Calu3 (cell line): ENCODE measurements around the gene PKHD1. TPM values are rescaled to one million over a fixed set of nuclear protein-coding genes. Genes with fewer than 3 reads are reported as not detected.

Experiments used
- BruUV-seq: library from RNA; stranded (reverse); fragments of 400-500 nt; replicated peaks from 2 replicates; lab custom pipeline; 2021; lab: Mats Ljungman, UMichigan
- CTCF ChIA-PET: fragments of 300-600 bp; sonication (Branson Sonifier 250); formaldehyde crosslinking; loops from one replicate; lab custom pipeline; 2022; ENCODE audit warnings: antibody characterized with exemption; lab: Charles Lee
- DNase-seq: peaks from one replicate; pipeline ENCODE4 v3.0.0; 2022
- H3K27ac Mint-ChIP-seq: one replicate; pipeline ENCODE4 v1.8.0; 2022; ENCODE audit warnings: mixed read lengths; ENCODE audit not compliant: unreplicated experiment
- H3K27me3 Mint-ChIP-seq: one replicate; pipeline ENCODE4 v1.8.0; 2022; ENCODE audit warnings: mixed read lengths; ENCODE audit not compliant: unreplicated experiment
- H3K36me3 Mint-ChIP-seq: one replicate; pipeline ENCODE4 v1.8.0; 2022; ENCODE audit warnings: mild to moderate bottlenecking, moderate library complexity, mixed read lengths; ENCODE audit not compliant: insufficient read depth, unreplicated experiment
- H3K4me1 Mint-ChIP-seq: one replicate; pipeline ENCODE4 v1.8.0; 2022; ENCODE audit warnings: mild to moderate bottlenecking, low read depth, mixed read lengths; ENCODE audit not compliant: unreplicated experiment
- H3K4me3 Mint-ChIP-seq: one replicate; pipeline ENCODE4 v1.8.0; 2022; ENCODE audit warnings: mild to moderate bottlenecking, low read depth, moderate library complexity, mixed read lengths; ENCODE audit not compliant: unreplicated experiment
- H3K9me3 Mint-ChIP-seq: one replicate; pipeline ENCODE4 v1.8.0; 2022; ENCODE audit warnings: low read depth, mixed read lengths; ENCODE audit not compliant: unreplicated experiment
- CTCF ChIP-seq: fragments of 200-600 bp; IDR thresholded peaks from one replicate; pipeline ENCODE4 v1.8.0; 2022; ENCODE audit warnings: antibody characterized with exemption; ENCODE audit not compliant: unreplicated experiment
- intact Hi-C: fragments of 100-400 bp; cut with micrococcal nuclease; formaldehyde crosslinking; loops from one replicate; pipeline ENCODE4 v1.10.0; 2022; ENCODE audit not compliant: unreplicated experiment
- total RNA-seq: library from RNA; stranded (reverse); gene quantifications from 2 replicates; pipeline ENCODE4 v1.2.3, GENCODE V29; 2022

The PKHD1 gene
- total RNA-seq, 1 experiment from 2014 or later = 25.2 TPM

GRCh38 chr6:51651132-51651817 lies 436.1 kb downstream of the PKHD1 start:
- CTCF ChIA-PET = no interaction called here
- peaks cover 10% of the 10 kb centered on the region for H3K4me1 Mint-ChIP-seq
- BruUV-seq = no TSS peak
- no peak for DNase-seq
- intact Hi-C loops = no loop called here
- TF ChIP-seq CTCF = no peak
- H3K4me3 Mint-ChIP-seq = no peak overlapping the region
- no peaks in the 10 kb centered on the region for H3K27me3 Mint-ChIP-seq
- no peak overlapping the region for H3K27ac Mint-ChIP-seq
- H3K36me3 Mint-ChIP-seq = peaks cover 10% of the 10 kb centered on the region
- no peaks in the 10 kb centered on the region for H3K9me3 Mint-ChIP-seq

- DNase-seq = no peak
- BruUV-seq = no TSS peak
- no peaks in the 10 kb centered on the region for H3K27me3 Mint-ChIP-seq
- no peak overlapping the region for H3K4me3 Mint-ChIP-seq
- CTCF ChIA-PET = no interaction called here
- no peak overlapping the region for H3K27ac Mint-ChIP-seq
- intact Hi-C loops = no loop called here
- H3K36me3 Mint-ChIP-seq = no peaks in the 10 kb centered on the region
- H3K9me3 Mint-ChIP-seq = no peaks in the 10 kb centered on the region
- TF ChIP-seq CTCF = no peak
- H3K4me1 Mint-ChIP-seq = peaks cover 10% of the 10 kb centered on the region
Observed at GRCh38 chr6:51648774-51649173, 438.6 kb downstream of the PKHD1 start.

GRCh38 chr6:51648236-51648635 lies 439.2 kb downstream of the PKHD1 start:
- Mint-ChIP-seq H3K9me3 (no peaks in the 10 kb centered on the region), H3K27me3 (no peaks in the 10 kb centered on the region), H3K4me1 (peaks cover 10% of the 10 kb centered on the region), H3K36me3 (no peaks in the 10 kb centered on the region), H3K4me3 (no peak overlapping the region), H3K27ac (no peak overlapping the region)
- BruUV-seq = no TSS peak
- intact Hi-C loops = no loop called here
- CTCF ChIA-PET = no interaction called here
- DNase-seq = no peak
- no peak for TF ChIP-seq CTCF

GRCh38 chr6:51644426-51644825 lies 443.0 kb downstream of the PKHD1 start:
- Mint-ChIP-seq H3K27me3 (no peaks in the 10 kb centered on the region), H3K4me3 (no peak overlapping the region), H3K27ac (no peak overlapping the region), H3K9me3 (no peaks in the 10 kb centered on the region), H3K36me3 (peaks cover 3% of the 10 kb centered on the region), H3K4me1 (peaks cover 10% of the 10 kb centered on the region)
- TF ChIP-seq CTCF = no peak
- CTCF ChIA-PET = no interaction called here
- no TSS peak for BruUV-seq
- no peak for DNase-seq
- intact Hi-C loops = no loop called here
